Erythroblast (primary cell): Measurements from ENCODE around the gene TCL1B.

Experiments used
- DNase-seq, 2 experiments: peaks; one replicate each; lab custom pipeline; 2025; lab: John Stamatoyannopoulos, UW
- GATA1 ChIP-seq: IDR thresholded peaks from 2 replicates; pipeline ENCODE4 v1.6.1; 2011; ENCODE audit warnings: low read depth, mild to moderate bottlenecking, control low read depth, low read length, moderate library complexity
- POLR2A ChIP-seq: IDR thresholded peaks from 2 replicates; pipeline ENCODE4 v1.6.1; 2011; ENCODE audit warnings: mild to moderate bottlenecking, low read length

The TCL1B gene

DNA sequence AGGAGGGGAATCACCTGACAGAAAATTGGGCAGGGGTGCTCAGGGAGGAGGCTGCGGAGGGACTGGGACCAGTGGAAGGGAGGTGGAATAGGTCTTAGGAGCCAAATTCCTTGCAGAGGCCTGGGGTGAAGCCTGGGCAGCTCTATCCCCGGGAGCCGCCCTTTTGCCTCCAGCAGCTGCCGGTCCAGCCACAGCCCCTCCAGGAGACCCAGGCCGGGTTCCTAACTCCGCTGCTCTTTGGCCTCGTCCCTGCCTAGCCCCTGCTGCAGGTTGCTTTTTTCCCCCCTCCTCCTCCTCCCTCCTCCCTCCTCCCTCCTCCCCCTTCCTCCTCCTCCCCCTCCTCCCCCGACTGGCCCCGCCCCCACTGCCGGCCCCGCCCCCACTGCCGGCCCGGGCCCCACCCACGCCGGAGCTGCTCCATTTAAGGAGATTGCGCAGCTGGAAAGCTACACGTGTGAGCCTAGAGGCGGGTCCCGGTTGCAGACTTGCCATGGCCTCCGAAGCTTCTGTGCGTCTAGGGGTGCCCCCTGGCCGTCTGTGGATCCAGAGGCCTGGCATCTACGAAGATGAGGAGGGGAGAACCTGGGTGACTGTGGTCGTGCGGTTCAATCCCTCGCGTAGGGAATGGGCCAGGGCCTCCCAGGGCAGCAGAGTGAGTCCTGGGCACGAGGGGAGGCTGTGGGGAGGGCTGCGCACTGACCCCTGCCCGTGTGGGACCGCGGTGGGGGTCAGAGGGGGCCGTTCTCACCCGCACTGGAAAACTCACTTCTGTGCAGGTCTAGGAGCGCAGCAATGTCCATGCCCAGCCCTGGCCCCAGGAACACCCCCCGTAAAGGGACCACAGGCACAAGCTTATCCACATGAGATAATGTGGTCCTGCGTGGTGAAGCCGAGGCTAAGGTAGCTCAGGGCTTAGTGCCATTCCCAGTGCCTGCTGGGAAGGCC is at the start of gene TCL1B:
TCL1B (plus strand) TSS at position 449 of the 945 bp plus-strand sequence; CDS start at position 491, 42 bp downstream.
- TF ChIP-seq POLR2A = no peak
- TF ChIP-seq GATA1 = no peak
- DNase-seq = no peak

DNA sequence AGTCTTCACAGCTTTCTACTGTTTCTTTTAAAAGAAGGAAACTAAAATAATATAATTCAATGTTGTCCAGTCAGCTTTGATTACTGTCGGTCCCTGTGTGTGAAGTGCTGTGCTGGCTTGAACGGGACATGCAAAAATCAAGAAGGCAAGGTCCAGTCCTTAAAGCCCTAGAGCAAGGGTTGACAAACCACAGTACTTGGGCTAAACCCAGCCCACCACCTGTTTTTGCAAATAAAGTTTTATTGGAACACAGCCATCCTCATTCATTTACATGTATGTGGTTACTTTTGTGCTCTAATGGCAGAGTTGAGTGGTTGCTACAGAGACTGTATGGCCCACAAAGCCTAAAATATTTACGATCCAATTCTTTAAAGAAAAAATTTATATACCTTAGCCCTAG is 41.2 kb upstream of the TCL1B start:
- no peak for DNase-seq
- TF ChIP-seq POLR2A (no peak), GATA1 (no peak)

GRCh38 chr14:95645389-95645996 is 40.7 kb upstream of the TCL1B start:
- no peak for DNase-seq
- no peak for TF ChIP-seq POLR2A
- no peak for TF ChIP-seq GATA1

DNA sequence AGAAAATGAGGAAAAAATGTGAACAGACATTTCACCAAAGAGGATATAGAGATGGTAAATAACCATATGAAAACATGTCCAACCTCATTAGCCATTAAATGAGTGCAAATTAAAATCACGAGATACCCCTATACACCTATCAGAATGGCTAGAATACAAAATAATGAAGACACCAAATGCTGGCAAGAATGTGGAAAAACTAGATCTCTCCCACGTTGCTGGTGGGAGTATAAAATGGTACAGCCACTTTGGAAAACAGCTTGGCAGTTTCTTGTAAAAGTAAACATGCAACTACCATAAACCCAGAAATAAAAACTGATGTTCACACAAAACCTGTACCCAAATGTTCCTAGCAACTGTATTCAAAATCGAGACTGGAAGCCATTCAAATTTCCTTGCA is 38.3 kb upstream of the TCL1B start:
- no peak for TF ChIP-seq GATA1
- TF ChIP-seq POLR2A = no peak
- DNase-seq = no peak

DNA sequence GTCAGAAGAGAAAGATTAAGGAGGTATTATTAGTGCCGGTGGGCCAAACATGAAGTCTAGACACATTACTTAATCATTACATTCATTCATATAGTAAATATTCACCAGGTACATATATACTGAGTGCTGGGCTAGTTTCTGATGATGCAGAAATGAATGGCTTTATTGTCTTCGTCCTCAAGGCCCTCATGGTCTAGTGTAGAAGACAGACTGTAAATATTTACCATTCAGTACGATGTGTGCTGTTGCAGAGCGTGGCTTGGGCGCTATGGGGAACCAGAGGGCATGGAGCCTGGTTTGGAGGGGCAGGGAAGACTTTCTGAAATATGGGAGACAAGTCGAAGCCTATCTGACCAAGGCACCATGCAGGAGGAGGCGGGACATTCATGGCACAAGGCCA is 37.0 kb upstream of the TCL1B start:
- TF ChIP-seq GATA1 (no peak), POLR2A (no peak)
- no peak for DNase-seq

DNA sequence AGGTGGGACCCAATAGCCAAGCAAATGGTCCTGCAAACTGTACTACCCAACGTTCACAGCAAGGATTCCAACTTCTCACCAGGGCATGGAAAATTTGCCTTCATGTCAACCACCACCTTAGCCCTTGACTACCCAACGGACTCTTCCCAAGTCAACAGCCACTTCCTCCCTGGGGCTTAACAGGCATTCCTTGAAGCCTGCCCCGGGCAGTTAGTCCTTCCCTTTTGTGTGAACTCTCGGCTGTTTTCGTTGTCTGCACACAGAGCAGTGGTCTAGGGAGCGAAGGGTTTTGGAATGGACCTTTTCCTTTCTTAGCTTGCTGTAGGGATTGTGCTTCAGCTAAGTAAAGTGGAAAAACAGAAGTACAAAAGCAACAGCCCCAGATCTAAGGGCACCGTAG is 35.2 kb upstream of the TCL1B start:
- TF ChIP-seq GATA1 (no peak), POLR2A (no peak)
- no peak for DNase-seq

- TF ChIP-seq POLR2A (no peak), GATA1 (no peak)
- DNase-seq = no peak
Observed at GRCh38 chr14:95651821-95652583, 34.2 kb upstream of the TCL1B start.

GRCh38 chr14:95652690-95653089 is 33.5 kb upstream of the TCL1B start:
- TF ChIP-seq GATA1 (no peak), POLR2A (no peak)
- no peak for DNase-seq

- DNase-seq = no peak
- no peak for TF ChIP-seq GATA1
- no peak for TF ChIP-seq POLR2A
Observed at GRCh38 chr14:95655461-95655860, 30.8 kb upstream of the TCL1B start.

DNA sequence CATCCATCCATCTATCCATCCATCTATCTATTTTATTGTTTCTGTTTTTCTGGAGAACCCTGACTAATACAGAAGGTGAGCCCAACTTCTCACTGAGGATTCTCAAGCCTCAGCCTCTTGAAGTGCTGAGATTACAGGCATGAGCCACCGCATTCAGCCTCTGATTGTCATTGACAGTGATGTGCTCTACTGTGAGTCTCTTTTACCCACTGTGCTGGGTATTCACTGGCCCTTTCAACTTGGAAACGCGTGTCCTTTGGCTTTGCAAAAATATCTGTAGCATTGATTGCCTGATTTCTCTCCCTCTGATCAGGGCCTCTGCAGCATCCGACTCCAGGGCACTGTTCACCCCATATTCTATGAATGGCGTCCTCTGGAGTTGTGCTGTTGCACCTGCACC is 29.6 kb upstream of the TCL1B start:
- no peak for DNase-seq
- TF ChIP-seq POLR2A (no peak), GATA1 (no peak)

GRCh38 chr14:95657454-95657853 is 28.8 kb upstream of the TCL1B start:
- no peak for DNase-seq
- TF ChIP-seq POLR2A (no peak), GATA1 (no peak)

- no peak for DNase-seq
- no peak for TF ChIP-seq GATA1
- TF ChIP-seq POLR2A = no peak
Observed at GRCh38 chr14:95659293-95659989, 26.8 kb upstream of the TCL1B start.

DNA sequence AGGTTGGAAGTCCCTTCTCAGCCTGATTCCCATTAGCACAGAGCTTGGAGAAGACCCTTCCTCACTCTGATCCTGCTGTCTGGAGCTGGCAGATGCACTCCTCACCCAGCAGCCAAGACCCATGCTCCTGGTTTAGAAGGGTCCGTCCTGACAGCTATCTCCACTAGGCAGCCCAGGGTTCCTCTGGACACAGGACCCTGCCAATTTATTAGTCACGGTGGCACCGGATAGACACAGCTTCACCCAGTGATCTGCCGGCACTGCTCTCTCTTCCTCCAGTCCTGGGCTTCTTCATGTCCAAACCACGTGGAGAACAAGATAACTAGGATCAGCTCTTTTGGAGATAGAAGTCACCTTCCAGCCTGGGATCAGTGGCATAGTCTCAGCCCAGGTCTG is 26.2 kb upstream of the TCL1B start:
- TF ChIP-seq GATA1 (no peak), POLR2A (no peak)

More for the DNA sequence above, 26.2 kb upstream of the TCL1B start:
- DNase-seq = no peak
